HG03060 (cell line): ENCODE data around the gene RPTOR.

ENCODE experiments used
- ATAC-seq: cut with Tn5 transposase; IDR thresholded peaks from one replicate; pipeline ENCODE4 v1.9.1; 2021; ENCODE audit warnings: low read depth, moderate number of reproducible peaks; ENCODE audit not compliant: unreplicated experiment

RPTOR gene

GRCh38 chr17:80946449-80946848 is 401.8 kb downstream of the RPTOR start:
- ATAC-seq = no peak

- no peak for ATAC-seq
Observed at GRCh38 chr17:80947200-80947940, 402.7 kb downstream of the RPTOR start.

- no peak for ATAC-seq
Observed at GRCh38 chr17:80948019-80948975, 403.7 kb downstream of the RPTOR start.

GRCh38 chr17:80948976-80949450 is 404.4 kb downstream of the RPTOR start:
- no peak for ATAC-seq

- no peak for ATAC-seq
Observed at GRCh38 chr17:80949451-80950421, 405.1 kb downstream of the RPTOR start.

- ATAC-seq = no peak
Observed at GRCh38 chr17:80950466-80951120, 406.0 kb downstream of the RPTOR start.

GRCh38 chr17:80951121-80952090 is 406.8 kb downstream of the RPTOR start:
- ATAC-seq = no peak

- ATAC-seq = no peak
Observed at GRCh38 chr17:80952291-80952690, 407.7 kb downstream of the RPTOR start.

- no peak for ATAC-seq
Observed at GRCh38 chr17:80953471-80954315, 409.1 kb downstream of the RPTOR start.

- no peak for ATAC-seq
Observed at GRCh38 chr17:80955078-80955477, 410.4 kb downstream of the RPTOR start.

GRCh38 chr17:80955671-80956280 is 411.1 kb downstream of the RPTOR start:
- ATAC-seq = no peak

- no peak for ATAC-seq
Observed at GRCh38 chr17:80956321-80957190, 411.9 kb downstream of the RPTOR start.

GRCh38 chr17:80957461-80957941 is 412.9 kb downstream of the RPTOR start:
- no peak for ATAC-seq

GRCh38 chr17:80959330-80960036 is 414.8 kb downstream of the RPTOR start:
- ATAC-seq = no peak

GRCh38 chr17:80960037-80960796 is 415.6 kb downstream of the RPTOR start:
- no peak for ATAC-seq
